ENCODE data around the gene TMEM50A. TPM values are rescaled to one million over a fixed set of nuclear protein-coding genes. Genes with fewer than 3 reads are reported as not detected.
"Not testable (repeated sequence)": the region's sequence is repeated elsewhere in the genome, so short reads cannot be mapped to it uniquely, and the experiment has no call there.

TMEM50A gene
- total and polyA plus RNA-seq, 2 donors (not counting 1 experiment from before 2014, with no cell fraction given): 20.7 to 62.6 TPM

DNA sequence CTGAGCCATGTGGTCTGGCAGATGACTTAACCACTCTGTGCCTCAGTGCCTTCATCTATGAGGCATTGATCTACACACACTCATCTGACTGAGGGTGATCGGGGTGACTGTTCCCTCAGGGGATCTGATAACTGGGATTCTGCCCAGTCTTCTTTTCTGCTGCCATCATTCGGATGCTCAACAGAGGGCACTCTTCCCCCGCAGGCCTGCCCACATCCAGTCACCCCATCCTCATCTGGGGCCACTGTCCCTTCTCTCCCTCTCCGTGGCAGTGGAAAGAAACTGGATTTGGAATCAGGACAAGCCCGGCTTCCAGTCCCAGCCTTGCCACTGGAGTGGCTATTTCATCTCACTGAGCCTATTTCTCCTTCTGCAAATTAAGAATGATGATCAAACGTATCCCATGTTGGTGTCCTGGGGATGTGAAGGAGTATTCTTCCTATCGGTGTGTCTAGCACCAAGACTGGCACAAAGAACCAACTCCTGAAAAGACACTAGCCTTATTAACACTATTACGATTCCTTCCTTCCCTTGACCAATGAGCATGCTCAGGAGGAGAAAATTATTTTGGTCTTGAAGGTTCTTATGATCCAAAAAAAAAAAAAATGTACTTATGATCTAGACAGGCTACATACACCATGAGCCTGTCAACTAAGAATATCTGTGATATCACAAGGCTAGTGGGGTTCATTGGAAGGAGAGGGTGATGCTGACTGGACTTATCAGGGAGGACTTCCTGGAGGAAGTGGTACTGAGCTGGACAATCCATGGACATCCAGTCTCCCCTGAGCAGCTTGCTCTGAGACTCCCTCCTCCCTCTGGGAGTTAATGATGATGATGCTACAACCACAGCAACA is 65.0 kb downstream of the TMEM50A start:
- H2AFZ ChIP-seq (ENCODE audit: insufficient read depth, low read depth, low read length, poor library complexity, severe bottlenecking); H3K4me3 Mint-ChIP-seq; H4K20me1 ChIP-seq (ENCODE audit: control insufficient read depth, insufficient read depth, low read length, poor library complexity, severe bottlenecking); H3K9me3 ChIP-seq (ENCODE audit: control extremely low read depth in 1 of 3, control insufficient read depth in 2 of 3, insufficient read depth in 1 of 3, low read length in 2 of 3); DNase-seq; H3K9me3 Mint-ChIP-seq (ENCODE audit: insufficient read depth); H3K4me1 Mint-ChIP-seq; H3K36me3 ChIP-seq (replicated peaks in 1 of 2; ENCODE audit: control extremely low read depth in 1 of 2, control insufficient read depth in 1 of 2, extremely low read depth in 1 of 2, insufficient read depth in 2 of 2, low read length in 1 of 2); H3K27me3 ChIP-seq (replicated peaks in 1 of 4; ENCODE audit: control extremely low read depth in 1 of 4, control insufficient read depth in 3 of 4, insufficient read depth in 4 of 4, low read length in 3 of 4); H3K4me3 ChIP-seq (ENCODE audit: control extremely low read depth in 1 of 5, extremely low read depth in 1 of 5, insufficient read depth in 1 of 5, low read depth in 2 of 5, low read length in 4 of 5); H3K79me2 ChIP-seq (ENCODE audit: control insufficient read depth, insufficient read depth, low read length); H3K9ac ChIP-seq (ENCODE audit: low read length); H3K4me2 ChIP-seq (replicated peaks; ENCODE audit: low read depth, low read length, poor library complexity, severe bottlenecking); POLR2A ChIA-PET; H3K4me1 ChIP-seq (ENCODE audit: control insufficient read depth in 2 of 2, insufficient read depth in 2 of 2, low read length in 2 of 2); H3K27ac ChIP-seq (ENCODE audit: low read length in 2 of 2): not testable (repeated sequence)
- CTCF ChIA-PET: interaction anchor here (0.7 kb wide), 1 partner anchor 493 kb away, joined by 3 read pairs; no protein-coding TSS in a partner anchor
- intact Hi-C loops (cut with micrococcal nuclease): loop anchor here (5.0 kb wide), 1 partner anchor 409 kb away; no protein-coding TSS in a partner anchor
- WGBS (ENCODE audit: insufficient coverage): no CpG with 5 or more reads among the region's 8 CpGs
- peak; percentile 57 for ATAC-seq (ENCODE audit: low read depth)
- H3K27me3 Mint-ChIP-seq: peaks cover 19% of the 10 kb centered on the region
- H3K27ac Mint-ChIP-seq: peak overlapping the region; percentile 26
- TF ChIP-seq CTCF (IDR thresholded peaks at IDR 0.05): peak; percentile 46

DNA sequence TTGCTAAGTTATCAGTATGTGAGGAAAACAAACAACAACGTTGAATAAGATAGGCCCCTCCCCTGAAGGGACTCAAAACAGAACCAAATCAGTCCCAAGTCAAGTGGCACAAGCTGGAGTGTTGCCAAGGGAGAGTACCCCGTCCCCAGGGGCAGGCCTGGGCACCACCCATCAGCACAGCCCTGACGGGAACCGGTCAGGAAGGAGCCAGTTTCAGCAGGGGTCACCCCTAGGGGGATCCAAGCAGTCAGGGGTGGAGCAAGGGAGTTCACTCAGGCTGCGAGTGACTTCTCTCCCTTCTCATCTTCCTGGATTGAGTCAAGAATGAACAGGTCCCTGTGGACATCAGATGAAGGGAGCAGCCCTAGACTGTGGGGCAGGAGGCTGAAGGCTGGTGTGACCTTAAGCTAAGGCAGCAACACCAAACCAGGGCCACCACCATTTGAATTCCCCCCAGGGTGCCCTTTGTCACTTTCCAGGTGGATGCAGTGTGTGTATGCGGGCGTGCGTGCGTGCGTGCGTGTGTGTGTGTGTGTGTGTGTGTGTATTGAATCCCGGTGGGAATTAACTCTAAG is 67.7 kb downstream of the TMEM50A start:
- POLR2A ChIA-PET; H3K79me2 ChIP-seq (ENCODE audit: control insufficient read depth, insufficient read depth, low read length); DNase-seq; H3K9me3 ChIP-seq (ENCODE audit: control extremely low read depth in 1 of 3, control insufficient read depth in 2 of 3, insufficient read depth in 1 of 3, low read length in 2 of 3); H3K4me3 Mint-ChIP-seq; H3K27ac Mint-ChIP-seq; H3K36me3 ChIP-seq (replicated peaks in 1 of 2; ENCODE audit: control extremely low read depth in 1 of 2, control insufficient read depth in 1 of 2, extremely low read depth in 1 of 2, insufficient read depth in 2 of 2, low read length in 1 of 2); H3K4me3 ChIP-seq (ENCODE audit: control extremely low read depth in 1 of 5, extremely low read depth in 1 of 5, insufficient read depth in 1 of 5, low read depth in 2 of 5, low read length in 4 of 5); H3K4me1 Mint-ChIP-seq; H3K9ac ChIP-seq (ENCODE audit: low read length); intact Hi-C loops (cut with micrococcal nuclease); H3K27ac ChIP-seq (ENCODE audit: low read length in 2 of 2); H4K20me1 ChIP-seq (ENCODE audit: control insufficient read depth, insufficient read depth, low read length, poor library complexity, severe bottlenecking); H3K27me3 ChIP-seq (replicated peaks in 1 of 4; ENCODE audit: control extremely low read depth in 1 of 4, control insufficient read depth in 3 of 4, insufficient read depth in 4 of 4, low read length in 3 of 4); H3K4me2 ChIP-seq (replicated peaks; ENCODE audit: low read depth, low read length, poor library complexity, severe bottlenecking); H3K4me1 ChIP-seq (ENCODE audit: control insufficient read depth in 2 of 2, insufficient read depth in 2 of 2, low read length in 2 of 2); H2AFZ ChIP-seq (ENCODE audit: insufficient read depth, low read depth, low read length, poor library complexity, severe bottlenecking); H3K9me3 Mint-ChIP-seq (ENCODE audit: insufficient read depth): not testable (repeated sequence)
- peaks cover 12% of the 10 kb centered on the region for H3K27me3 Mint-ChIP-seq
- ATAC-seq (ENCODE audit: low read depth): peak; percentile 36
- CTCF ChIA-PET: interaction anchor here (0.8 kb wide), 1 partner anchor 119 kb away, joined by 4 read pairs; no protein-coding TSS in a partner anchor
- no CpG with 5 or more reads among the region's 12 CpGs for WGBS (ENCODE audit: insufficient coverage)

- H3K27me3 Mint-ChIP-seq; H3K4me3 Mint-ChIP-seq; H3K4me2 ChIP-seq (replicated peaks; ENCODE audit: low read depth, low read length, poor library complexity, severe bottlenecking); H3K4me1 ChIP-seq (ENCODE audit: control insufficient read depth in 2 of 2, insufficient read depth in 2 of 2, low read length in 2 of 2); POLR2A ChIA-PET; H3K27ac Mint-ChIP-seq; H3K79me2 ChIP-seq (ENCODE audit: control insufficient read depth, insufficient read depth, low read length); ATAC-seq (ENCODE audit: low read depth); H3K4me3 ChIP-seq (ENCODE audit: control extremely low read depth in 1 of 5, extremely low read depth in 1 of 5, insufficient read depth in 1 of 5, low read depth in 2 of 5, low read length in 4 of 5); H3K9me3 Mint-ChIP-seq (ENCODE audit: insufficient read depth); intact Hi-C loops (cut with micrococcal nuclease); H3K4me1 Mint-ChIP-seq; H2AFZ ChIP-seq (ENCODE audit: insufficient read depth, low read depth, low read length, poor library complexity, severe bottlenecking); H4K20me1 ChIP-seq (ENCODE audit: control insufficient read depth, insufficient read depth, low read length, poor library complexity, severe bottlenecking); H3K9me3 ChIP-seq (ENCODE audit: control extremely low read depth in 1 of 3, control insufficient read depth in 2 of 3, insufficient read depth in 1 of 3, low read length in 2 of 3); H3K27me3 ChIP-seq (replicated peaks in 1 of 4; ENCODE audit: control extremely low read depth in 1 of 4, control insufficient read depth in 3 of 4, insufficient read depth in 4 of 4, low read length in 3 of 4); H3K9ac ChIP-seq (ENCODE audit: low read length); H3K36me3 ChIP-seq (replicated peaks in 1 of 2; ENCODE audit: control extremely low read depth in 1 of 2, control insufficient read depth in 1 of 2, extremely low read depth in 1 of 2, insufficient read depth in 2 of 2, low read length in 1 of 2); DNase-seq; H3K27ac ChIP-seq (ENCODE audit: low read length in 2 of 2): not testable (repeated sequence)
- WGBS (ENCODE audit: insufficient coverage): 100% methylated on average over 1 of the region's 10 CpGs
- CTCF ChIA-PET: interaction anchor here (0.7 kb wide), 2 partner anchors 82 to 127 kb away, joined by 4 read pairs; no protein-coding TSS in a partner anchor
Observed at GRCh38 chr1:25409641-25410427, 71.7 kb downstream of the TMEM50A start.
